Measurements from ENCODE around the gene ATAD3C. TPM values are rescaled to one million over a fixed set of nuclear protein-coding genes. Genes with fewer than 3 reads are reported as not detected.
A peak's percentile ranks its signal among the peaks of the same experiment; 100 is the strongest.

ATAD3C gene
- total and polyA plus RNA-seq, 2 of the 4 experiments (the other 2 are of a cell fraction) = not detected

DNA sequence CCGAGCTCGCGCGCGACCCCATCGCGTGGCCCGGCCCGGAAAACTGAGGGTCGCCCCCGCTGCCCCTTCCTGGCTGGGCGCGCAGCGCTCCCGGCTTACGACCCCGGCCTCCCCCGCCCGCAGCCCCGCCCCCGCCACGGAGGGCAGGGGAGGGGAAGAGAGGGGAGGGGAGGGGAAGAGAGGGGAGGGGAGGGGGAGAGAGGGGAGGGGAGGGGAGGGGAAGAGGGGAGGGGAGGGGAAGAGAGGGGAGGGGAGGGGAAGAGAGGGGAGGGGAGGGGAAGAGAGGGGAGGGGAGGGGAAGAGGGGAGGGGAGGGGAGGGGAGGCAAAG is 21.7 kb upstream of the ATAD3C start:
- H3K56ac ChIP-seq (ENCODE audit: extremely low read depth, insufficient read depth, low read length) = no peak overlapping the region
- intact Hi-C loops (cut with micrococcal nuclease) = no loop called here
- no peak overlapping the region for H3K4ac ChIP-seq (ENCODE audit: low read depth, low read length)
- 0 out of 2 replicates have a peak overlapping the region, but pooled peaks have one; percentile 35 for H3K4me2 ChIP-seq (ENCODE audit: low read depth, low read length)
- H2BK20ac ChIP-seq (ENCODE audit: low read depth, low read length) = no peak overlapping the region
- H3K36me3 ChIP-seq (ENCODE audit: control insufficient read depth, insufficient read depth, low read length) = no peaks in the 10 kb centered on the region
- H3K27me3 ChIP-seq (ENCODE audit: control insufficient read depth, insufficient read depth, low read length) = no peaks in the 10 kb centered on the region
- no peak overlapping the region for H2BK120ac ChIP-seq (ENCODE audit: low read depth, low read length)
- peak; percentile 9 for ATAC-seq (ENCODE audit: low read depth)
- in situ Hi-C loops (cut with MboI; ENCODE audit: low sequenced_read_pairs) = no loop called here
- H2AFZ ChIP-seq (replicated peaks; ENCODE audit: low read length, poor library complexity) = peak overlapping the region; percentile 85
- H4K5ac ChIP-seq (ENCODE audit: low read depth, low read length) = no peak overlapping the region
- H3K4me3 ChIP-seq (ENCODE audit: insufficient read depth, low read depth, low read length) = peak overlapping the region; percentile 58
- H3K23ac ChIP-seq (ENCODE audit: low read depth, low read length) = no peak overlapping the region
- POLR2A ChIA-PET (ENCODE audit: unreplicated experiment) = no interaction called here
- no peak overlapping the region for H3K18ac ChIP-seq (ENCODE audit: low read depth, low read length)
- H3K9ac ChIP-seq (ENCODE audit: low read depth, low read length) = peak overlapping the region; percentile 78
- no peak overlapping the region for H2AK9ac ChIP-seq (replicated peaks; ENCODE audit: low read depth, low read length, poor library complexity)
- no peak overlapping the region for H2AK5ac ChIP-seq (ENCODE audit: low read depth, low read length)
- peaks cover 17% of the 10 kb centered on the region for H3K4me1 ChIP-seq (ENCODE audit: control insufficient read depth, insufficient read depth, low read length)
- H4K20me1 ChIP-seq (ENCODE audit: insufficient read depth, low read length) = no peaks in the 10 kb centered on the region
- WGBS, 2 experiments (ENCODE audit: extremely low coverage in 2 of 2, insufficient read length in 1 of 2) = 0% methylated on average over 6 of the region's 22 CpGs; no CpG with 5 or more reads in 1 of the 2 experiments
- dilution Hi-C loops (cut with HindIII; ENCODE audit: low sequenced_read_pairs, unreplicated experiment) = no loop called here
- H3K79me1 ChIP-seq (ENCODE audit: low read depth in 1 of 2, low read length in 2 of 2) = no peaks in the 10 kb centered on the region
- H2BK15ac ChIP-seq (ENCODE audit: low read depth, low read length) = no peak overlapping the region
- no peaks in the 10 kb centered on the region for H3K9me1 ChIP-seq (ENCODE audit: insufficient read depth, low read length)
- H2BK5ac ChIP-seq (ENCODE audit: low read depth, low read length, poor library complexity, severe bottlenecking) = no peak overlapping the region
- no peak overlapping the region; the same call in 1 of the 2 replicates for H3K27ac ChIP-seq (ENCODE audit: insufficient read depth, low read length)
- CTCF ChIA-PET = no interaction called here
- no peak for DNase-seq
- H3K9me3 ChIP-seq (ENCODE audit: control insufficient read depth, insufficient read depth, low read length) = no peaks in the 10 kb centered on the region
- TF ChIP-seq, protein P1, sequence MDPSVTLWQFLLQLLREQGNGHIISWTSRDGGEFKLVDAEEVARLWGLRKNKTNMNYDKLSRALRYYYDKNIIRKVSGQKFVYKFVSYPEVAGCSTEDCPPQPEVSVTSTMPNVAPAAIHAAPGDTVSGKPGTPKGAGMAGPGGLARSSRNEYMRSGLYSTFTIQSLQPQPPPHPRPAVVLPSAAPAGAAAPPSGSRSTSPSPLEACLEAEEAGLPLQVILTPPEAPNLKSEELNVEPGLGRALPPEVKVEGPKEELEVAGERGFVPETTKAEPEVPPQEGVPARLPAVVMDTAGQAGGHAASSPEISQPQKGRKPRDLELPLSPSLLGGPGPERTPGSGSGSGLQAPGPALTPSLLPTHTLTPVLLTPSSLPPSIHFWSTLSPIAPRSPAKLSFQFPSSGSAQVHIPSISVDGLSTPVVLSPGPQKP (IDR thresholded peaks at IDR 0.05; ENCODE audit: borderline replicate concordance, low read depth, low read length) = no peak
- no peak for TF ChIP-seq NFE2L2 (IDR thresholded peaks at IDR 0.05; ENCODE audit: low read depth, low read length)
- no peak for TF ChIP-seq MXI1 (IDR thresholded peaks at IDR 0.05; ENCODE audit: borderline replicate concordance, low read depth, low read length)
- TF ChIP-seq POLR2A (IDR thresholded peaks at IDR 0.05; ENCODE audit: low read depth, low read length) = no peak
- TF ChIP-seq, protein P2, sequence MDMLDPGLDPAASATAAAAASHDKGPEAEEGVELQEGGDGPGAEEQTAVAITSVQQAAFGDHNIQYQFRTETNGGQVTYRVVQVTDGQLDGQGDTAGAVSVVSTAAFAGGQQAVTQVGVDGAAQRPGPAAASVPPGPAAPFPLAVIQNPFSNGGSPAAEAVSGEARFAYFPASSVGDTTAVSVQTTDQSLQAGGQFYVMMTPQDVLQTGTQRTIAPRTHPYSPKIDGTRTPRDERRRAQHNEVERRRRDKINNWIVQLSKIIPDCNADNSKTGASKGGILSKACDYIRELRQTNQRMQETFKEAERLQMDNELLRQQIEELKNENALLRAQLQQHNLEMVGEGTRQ (IDR thresholded peaks at IDR 0.05; ENCODE audit: low read depth, low read length) = no peak
- no peak for TF ChIP-seq RCOR1 (IDR thresholded peaks at IDR 0.05; ENCODE audit: insufficient replicate concordance, low read length)
- TF ChIP-seq CEBPB (IDR thresholded peaks at IDR 0.05; ENCODE audit: low read depth, low read length) = no peak
- TF ChIP-seq RAD21 (IDR thresholded peaks at IDR 0.05; ENCODE audit: low read length) = no peak
- TF ChIP-seq MAZ (IDR thresholded peaks at IDR 0.05; ENCODE audit: borderline replicate concordance, low read depth, low read length) = no peak
- no peak for TF ChIP-seq MAFK (IDR thresholded peaks at IDR 0.05; ENCODE audit: low read depth, low read length)
- TF ChIP-seq RFX5 (IDR thresholded peaks at IDR 0.05; ENCODE audit: low read depth, low read length) = no peak
- no peak for TF ChIP-seq SMC3 (IDR thresholded peaks at IDR 0.05; ENCODE audit: low read depth, low read length)
- TF ChIP-seq CHD1 (IDR thresholded peaks at IDR 0.05; ENCODE audit: low read depth, low read length) = no peak
- H3K14ac ChIP-seq (replicated peaks; ENCODE audit: low read depth, low read length) = no peak overlapping the region
- no TSS peak for BruUV-seq (replicated peaks)
- no peak overlapping the region for H4K8ac ChIP-seq (ENCODE audit: low read depth in 2 of 2, low read length in 2 of 2)
- H4K91ac ChIP-seq (ENCODE audit: insufficient read depth, low read depth, low read length) = no peak overlapping the region
